K562 (cell line): ENCODE results near the gene SYT3. TPM values are rescaled to one million over a fixed set of nuclear protein-coding genes. Genes with fewer than 3 reads are reported as not detected.

Experiments
- ATAC-seq: fragments of 200-7000 bp; cut with Tn5 transposase; 3 replicates; pipeline ENCODE4 v1.9.1; 2020; ENCODE audit warnings: moderate library complexity
- BruUV-seq: library from RNA; stranded (reverse); fragments of 400-500 nt; replicated peaks from 2 replicates; lab custom pipeline; 2021; lab: Mats Ljungman, UMichigan
- CTCF ChIA-PET: fragments of 300-600 bp; formaldehyde crosslinking; extraction: SDS; loops from one replicate; lab custom pipeline; 2021; ENCODE audit warnings: low intra/inter-chr PET ratio; lab: Yijun Ruan, JAX
- POLR2A ChIA-PET: fragments of 300-600, 350-650 bp; sonication (Branson Sonifier 250); formaldehyde crosslinking; extraction: SDS; loops from one replicate; lab custom pipeline; 2021; ENCODE audit warnings: antibody characterized with exemption, inconsistent platforms; lab: Yijun Ruan, JAX
- DNase-seq, 4 experiments: peaks; one replicate each; pipeline versions ENCODE4 v3.0.0 to v3.0.0-alpha.2; 2011 to 2018; ENCODE audit warnings: low spot score in 3 of 4, mixed read lengths in 3 of 4; ENCODE audit errors: extremely low read depth in 1 of 4
- FAIRE-seq: peaks from 2 replicates; lab custom pipeline; 2011; peaks lifted over from hg19 to GRCh38; lab: Jason Lieb, UNC
- H2AFZ ChIP-seq: 2 replicates; pipeline ENCODE4 v1.6.0; 2011; ENCODE audit warnings: low read depth, low read length, control low read depth, inconsistent platforms
- H3K27ac ChIP-seq: fragments of 200-600 bp; 3 replicates; pipeline ENCODE4 v1.8.0; 2011; ENCODE audit warnings: low read depth, mild to moderate bottlenecking, control low read depth, inconsistent platforms, low read length, moderate library complexity, mixed read lengths; ENCODE audit errors: extremely low read depth
- H3K27me3 ChIP-seq, 2 experiments: fragments of 300-600 bp in 1 of 2; 2 replicates in 1 of 2; 3 replicates in 1 of 2; pipeline versions ENCODE4 v1.6.0 to v1.8.0; 2011; ENCODE audit warnings: inconsistent platforms in 2 of 2, low read length in 2 of 2, mild to moderate bottlenecking in 1 of 2, mixed read lengths in 1 of 2, moderate library complexity in 1 of 2; ENCODE audit not compliant: control insufficient read depth in 2 of 2, insufficient read depth in 2 of 2
- H3K36me3 ChIP-seq: fragments of 300-600 bp; 3 replicates; pipeline ENCODE4 v1.8.0; 2011; ENCODE audit warnings: mild to moderate bottlenecking, low read length, inconsistent platforms; ENCODE audit not compliant: control insufficient read depth, insufficient read depth
- H3K4me1 ChIP-seq, 2 experiments: fragments of 200-600 bp in 1 of 2; replicated peaks in 1 of 2; 2 replicates in 1 of 2; 3 replicates in 1 of 2; pipeline versions ENCODE4 v1.5.1 to v1.8.0; 2011; ENCODE audit warnings: inconsistent platforms in 2 of 2, low read length in 2 of 2, mild to moderate bottlenecking in 1 of 2, mixed read lengths in 1 of 2, moderate library complexity in 1 of 2; ENCODE audit not compliant: control insufficient read depth in 2 of 2, insufficient read depth in 2 of 2
- H3K4me2 ChIP-seq: 2 replicates; pipeline ENCODE4 v1.6.1; 2011; ENCODE audit warnings: low read length, control low read depth, inconsistent platforms, mixed read lengths; ENCODE audit not compliant: insufficient read depth
- H3K4me3 ChIP-seq: fragments of 200-600 bp; sonication (generic), shearing (Covaris generic); 2 replicates; pipeline ENCODE4 v1.5.1; 2016; ENCODE audit warnings: control low read depth, inconsistent platforms
- H3K79me2 ChIP-seq: fragments of 200-600 bp; 3 replicates; pipeline ENCODE4 v1.8.0; 2011; ENCODE audit warnings: low read length, inconsistent platforms; ENCODE audit not compliant: control insufficient read depth, insufficient read depth
- H3K9ac ChIP-seq, 2 experiments: 2 replicates each; pipeline versions ENCODE4 v1.6.0 to v1.6.1; 2011; ENCODE audit warnings: low read depth in 2 of 2, low read length in 2 of 2, control low read depth in 1 of 2, inconsistent platforms in 1 of 2, mild to moderate bottlenecking in 1 of 2, mixed read lengths in 1 of 2; ENCODE audit not compliant: insufficient read depth in 1 of 2
- H3K9me1 ChIP-seq: one replicate; pipeline ENCODE4 v1.6.0; 2011; ENCODE audit warnings: inconsistent platforms, mild to moderate bottlenecking, low read length, moderate library complexity; ENCODE audit not compliant: control insufficient read depth, insufficient read depth
- H3K9me3 ChIP-seq: replicated peaks from 2 replicates; pipeline ENCODE4 v1.5.1; 2011; ENCODE audit warnings: low read depth, low read length, inconsistent platforms; ENCODE audit not compliant: control insufficient read depth, insufficient read depth
- H4K20me1 ChIP-seq: replicated peaks from 2 replicates; pipeline ENCODE4 v1.6.1; 2011; ENCODE audit warnings: low read length, inconsistent platforms, mixed read lengths; ENCODE audit not compliant: control insufficient read depth, insufficient read depth
- ATF1 ChIP-seq, 2 experiments: fragments of 450-650 bp in 1 of 2; IDR thresholded peaks; 2 replicates each; pipeline ENCODE4 v1.6.1; 2016; ENCODE audit warnings: missing compliant biosample characterization in 1 of 2, missing genetic modification characterization in 1 of 2
- BCOR ChIP-seq: fragments of 450-650 bp; IDR thresholded peaks from 2 replicates; pipeline ENCODE4 v1.6.1; 2016
- DNMT1 ChIP-seq: fragments of 450-650 bp; IDR thresholded peaks from 2 replicates; pipeline ENCODE4 v1.6.1; 2016; ENCODE audit warnings: antibody characterized with exemption, mild to moderate bottlenecking
- ETV6 ChIP-seq, 3 experiments: fragments of 150-350 bp in 1 of 3; sonication (generic) in 1 of 3; formaldehyde crosslinking in 1 of 3; IDR thresholded peaks; 2 replicates each; pipeline versions ENCODE4 v1.6.1 to v1.8.0; 2014 to 2022; ENCODE audit warnings: borderline replicate concordance in 2 of 3, low read depth in 2 of 3, antibody characterized with exemption in 1 of 3, low read length in 1 of 3, mild to moderate bottlenecking in 1 of 3, missing genetic modification reagents in 1 of 3
- FOXA1 ChIP-seq: fragments of 450-650 bp; IDR thresholded peaks from 2 replicates; pipeline ENCODE4 v1.6.1; 2016; ENCODE audit warnings: mild to moderate bottlenecking, borderline replicate concordance
- JUNB ChIP-seq: fragments of 450-650 bp; formaldehyde crosslinking; conservative IDR thresholded peaks from 2 replicates; pipeline ENCODE4 v1.4.0; 2020; ENCODE audit warnings: mild to moderate bottlenecking
- KDM1A ChIP-seq, 2 experiments: fragments of 450-650 bp; IDR thresholded peaks; 2 replicates each; pipeline ENCODE4 v1.6.1; 2016; ENCODE audit warnings: mild to moderate bottlenecking in 2 of 2
- MITF ChIP-seq: IDR thresholded peaks from 2 replicates; pipeline ENCODE4 v1.6.1; 2014; ENCODE audit warnings: antibody characterized with exemption
- RBM25 ChIP-seq: fragments of 200-400 bp; formaldehyde crosslinking; IDR thresholded peaks from 2 replicates; pipeline ENCODE4 v1.6.1; 2018; ENCODE audit warnings: low read length, low read depth, moderate library complexity; ENCODE audit not compliant: severe bottlenecking
- RBM34 ChIP-seq: fragments of 200-400 bp; formaldehyde crosslinking; IDR thresholded peaks from 2 replicates; pipeline ENCODE4 v1.6.1; 2018; ENCODE audit warnings: low read length, borderline replicate concordance; ENCODE audit not compliant: insufficient read depth
- SFPQ ChIP-seq: fragments of 200-400 bp; formaldehyde crosslinking; IDR thresholded peaks from 2 replicates; pipeline ENCODE4 v1.6.1; 2017; ENCODE audit warnings: mild to moderate bottlenecking, low read depth, low read length, moderate library complexity
- ZNF134 ChIP-seq: fragments of 250-450 bp; sonication (Bioruptor Pico); conservative IDR thresholded peaks from 2 replicates; pipeline ENCODE4 v1.4.0; 2020
- ZNF384 ChIP-seq: IDR thresholded peaks from 2 replicates; pipeline ENCODE4 v1.6.1; 2012; ENCODE audit warnings: low read depth, low read length, improper control_type of control experiment
- WGBS: fragments of 100-300 bp; shearing (Covaris generic); methylation state at CpG from one replicate; pipeline ENCODE4 v1.1.6; 2016; ENCODE audit warnings: low coverage, mixed read lengths; ENCODE audit not compliant: insufficient coverage; ENCODE audit errors: missing lambda C conversion rate; 5-methylcytosine and 5-hydroxymethylcytosine counted together
- in situ Hi-C: fragments of 300-500 bp; cut with MboI; formaldehyde crosslinking; loops from 4 replicates; pipeline ENCODE4 v1.15.0; 2018; ENCODE audit warnings: inconsistent platforms, mixed read lengths
- intact Hi-C: fragments of 100-400 bp; cut with micrococcal nuclease; formaldehyde crosslinking; loops from 2 replicates; pipeline ENCODE4 v1.14.2; 2022
- polyA plus RNA-seq, 8 experiments: library from polyadenylated mRNA; depleted of rRNA in 4 of 8; stranded (reverse) in 5 of 8; unstranded in 3 of 8; fragments of >200 nt; fragmentation: Nextera tagmentation in 2 of 8; fragmentation: Illumina TruSeq in 1 of 8; extraction: Ambion mirVana in 2 of 8; extraction: Trizol in 1 of 8; gene quantifications; 2 replicates each; pipeline versions ENCODE4 v1.2.1 to v1.2.3, GENCODE V29; 2011 to 2014; ENCODE audit warnings: inconsistent platforms in 1 of 8, missing spikeins in 1 of 8
- total RNA-seq, 7 experiments: library from RNA; depleted of rRNA in 6 of 7; stranded (reverse); fragments of >200 nt in 6 of 7; fragmentation: Illumina TruSeq in 2 of 7; extraction: Trizol in 2 of 7; gene quantifications; 2 replicates each; pipeline versions ENCODE4 v1.2.1 to v1.2.3, GENCODE V29; 2011 to 2021; ENCODE audit warnings: low replicate concordance in 1 of 7

The SYT3 gene
- total and polyA plus RNA-seq, 9 of the 15 experiments (the other 6 are each of a cell fraction or from before 2014, with no cell fraction given): 0.36 to 2.0 (median 0.54) TPM; not detected in 2

GRCh38 chr19:50636317-50637085 is 3.2 kb downstream of the SYT3 start:
- Histone ChIP-seq H3K4me3 (no peak overlapping the region), H2AFZ (no peak overlapping the region), H3K4me1 (peaks cover 2 to 25% of the 10 kb centered on the region in 2 experiments; a peak in 3 of 5 replicates), H3K27me3 (peaks cover 11 to 25% of the 10 kb centered on the region in 2 experiments; a peak in 4 of 5 replicates), H3K9me3 (peaks cover 10% of the 10 kb centered on the region; the same call in 1 of the 2 replicates), H4K20me1 (no peaks in the 10 kb centered on the region; the same call in 1 of the 2 replicates), H3K4me2 (no peak overlapping the region), H3K79me2 (no peaks in the 10 kb centered on the region), H3K9me1 (no peaks in the 10 kb centered on the region), H3K27ac (no peak overlapping the region)
- FAIRE-seq: no peak
- intact Hi-C loops: no loop called here
- CTCF ChIA-PET: no interaction called here
- no peak for ATAC-seq
- POLR2A ChIA-PET: no interaction called here
- DNase-seq: no peak
- in situ Hi-C loops: no loop called here
- peak; percentile 64; the same call in 1 of the 2 replicates for TF ChIP-seq BCOR
- TF ChIP-seq RBM25: peak; percentile 90
- no peak for TF ChIP-seq RBM34
- no peak for TF ChIP-seq ATF1 (CRISPR knock-in tag; IDR thresholded peaks at IDR 0.05)
- TF ChIP-seq ATF1 (tag; IDR thresholded peaks at IDR 0.05): no peak
- TF ChIP-seq ZNF134 (CRISPR knock-in tag): no peak
- TF ChIP-seq ZNF384: no peak
- no peak for TF ChIP-seq ETV6 (IDR thresholded peaks at IDR 0.05; ENCODE audit: borderline replicate concordance in 1 of 2, low read depth in 2 of 2, low read length in 1 of 2)
- TF ChIP-seq ETV6 (CRISPR knock-in tag; IDR thresholded peaks at IDR 0.05; ENCODE audit: borderline replicate concordance): no peak
- TF ChIP-seq JUNB (CRISPR knock-in tag): no peak
- TF ChIP-seq MITF: no peak
- no peak for TF ChIP-seq SFPQ
- no peak for TF ChIP-seq DNMT1
- TF ChIP-seq FOXA1: no peak
- peak; percentile 20 to 25; a peak in 2 of 4 replicates for TF ChIP-seq KDM1A (IDR thresholded peaks at IDR 0.05)
- TF ChIP-seq, all 486 proteins: peak for 3
- Histone ChIP-seq H3K36me3 (no peaks in the 10 kb centered on the region), H3K9ac (no peak overlapping the region; a peak in 1 of 4 replicates)
- BruUV-seq: no TSS peak
- 14% methylated on average over 5 of the region's 5 CpGs for whole genome bisulfite sequencing
